K562 (cell line): Measurements from ENCODE around the gene MYL11. TPM values are rescaled to one million over a fixed set of nuclear protein-coding genes. Genes with fewer than 3 reads are reported as not detected.

Source experiments
- ARID2 ChIP-seq: fragments of 450-650 bp; IDR thresholded peaks from 2 replicates; pipeline ENCODE4 v1.6.1; 2017; ENCODE audit warnings: antibody characterized with exemption, mild to moderate bottlenecking
- ATF7 ChIP-seq: fragments of 450-650 bp; IDR thresholded peaks from 2 replicates; pipeline ENCODE4 v1.7.1; 2014; ENCODE audit warnings: mild to moderate bottlenecking, moderate library complexity
- CXXC5 ChIP-seq: fragments of 250-450 bp; sonication (Bioruptor Pico); IDR thresholded peaks from 2 replicates; pipeline ENCODE4 v1.8.0; 2022; ENCODE audit warnings: inconsistent platforms, mild to moderate bottlenecking, moderate library complexity
- EZH2 ChIP-seq: IDR thresholded peaks from 2 replicates; pipeline ENCODE4 v1.6.1; 2012; ENCODE audit warnings: low read depth, mild to moderate bottlenecking, inconsistent platforms, low read length, borderline replicate concordance
- GTF3C2 ChIP-seq: IDR thresholded peaks from 3 replicates; pipeline ENCODE4 v1.6.1; 2011; ENCODE audit warnings: borderline replicate concordance, mild to moderate bottlenecking, moderate library complexity; ENCODE audit not compliant: insufficient read length; ENCODE audit errors: extremely low read depth
- HCFC1 ChIP-seq: IDR thresholded peaks from 2 replicates; pipeline ENCODE4 v1.6.1; 2012; ENCODE audit warnings: low read depth, low read length, improper control_type of control experiment
- HDGF ChIP-seq: fragments of 450-650 bp; IDR thresholded peaks from 2 replicates; pipeline ENCODE4 v1.6.1; 2016
- HIVEP1 ChIP-seq: fragments of 250-450 bp; sonication (Bioruptor Pico); IDR thresholded peaks from 2 replicates; pipeline ENCODE4 v1.4.0; 2020; ENCODE audit warnings: mild to moderate bottlenecking
- HMG20A ChIP-seq: fragments of 450-650 bp; formaldehyde crosslinking; conservative IDR thresholded peaks from 2 replicates; pipeline ENCODE4 v1.4.0; 2020; ENCODE audit warnings: mild to moderate bottlenecking, mixed read lengths
- HNRNPLL ChIP-seq: fragments of 200-400 bp; formaldehyde crosslinking; IDR thresholded peaks from 2 replicates; pipeline ENCODE4 v1.6.1; 2017; ENCODE audit warnings: low read length, low read depth, mild to moderate bottlenecking; ENCODE audit not compliant: poor library complexity, severe bottlenecking
- IRF9 ChIP-seq: fragments of 450-650 bp; IDR thresholded peaks from 2 replicates; pipeline ENCODE4 v1.6.1; 2016; ENCODE audit warnings: missing biosample characterization, missing genetic modification characterization
- KDM2B ChIP-seq: fragments of 250-450 bp; sonication (Bioruptor Pico); IDR thresholded peaks from 2 replicates; pipeline ENCODE4 v1.8.0; 2021; ENCODE audit warnings: mild to moderate bottlenecking, moderate library complexity
- L3MBTL2 ChIP-seq: fragments of 450-650 bp; IDR thresholded peaks from 2 replicates; pipeline ENCODE4 v1.6.1; 2016; ENCODE audit warnings: mild to moderate bottlenecking, moderate library complexity
- MYC ChIP-seq, 2 experiments: fragments of 250-450 bp in 1 of 2; sonication (Bioruptor Pico) in 1 of 2; IDR thresholded peaks; 2 replicates each; pipeline versions ENCODE4 v1.5.1 to v1.6.1; 2012 to 2021; ENCODE audit warnings: low read depth in 2 of 2, borderline replicate concordance in 1 of 2, improper control_type of control experiment in 1 of 2, low read length in 1 of 2, mild to moderate bottlenecking in 1 of 2, moderate library complexity in 1 of 2
- NCOA6 ChIP-seq: fragments of 450-650 bp; IDR thresholded peaks from 2 replicates; pipeline ENCODE4 v1.6.1; 2017; ENCODE audit warnings: mild to moderate bottlenecking
- NFYB ChIP-seq: IDR thresholded peaks from 2 replicates; pipeline ENCODE4 v1.6.1; 2011; ENCODE audit warnings: mild to moderate bottlenecking, moderate library complexity; ENCODE audit not compliant: insufficient read length; ENCODE audit errors: extremely low read depth
- PATZ1 ChIP-seq: fragments of 250-450 bp; sonication (Bioruptor Pico); IDR thresholded peaks from 2 replicates; pipeline ENCODE4 v1.5.0; 2020; ENCODE audit warnings: mild to moderate bottlenecking, borderline replicate concordance
- PHF8 ChIP-seq: fragments of 200-600 bp; sonication (generic); IDR thresholded peaks from 2 replicates; pipeline ENCODE4 v1.6.1; 2012; ENCODE audit warnings: mixed run types, mild to moderate bottlenecking, inconsistent platforms, low read length, moderate library complexity, borderline replicate concordance
- SMAD4 ChIP-seq: fragments of 250-450 bp; sonication (Bioruptor Pico); conservative IDR thresholded peaks from 2 replicates; pipeline ENCODE4 v1.8.0; 2021; ENCODE audit warnings: inconsistent platforms, mild to moderate bottlenecking, moderate library complexity
- SMARCA5 ChIP-seq: fragments of 450-650 bp; IDR thresholded peaks from 2 replicates; pipeline ENCODE4 v1.6.1; 2016
- SMARCE1 ChIP-seq: fragments of 450-650 bp; IDR thresholded peaks from 2 replicates; pipeline ENCODE4 v1.7.1; 2016; ENCODE audit warnings: mild to moderate bottlenecking
- TRIM28 ChIP-seq: fragments of 450-650 bp; IDR thresholded peaks from 2 replicates; pipeline ENCODE4 v1.6.1; 2017
- ZBED1 ChIP-seq: IDR thresholded peaks from 2 replicates; pipeline ENCODE4 v1.6.1; 2014
- ZKSCAN8 ChIP-seq: fragments of 200-800 bp; sonication (Bioruptor generic); IDR thresholded peaks from 2 replicates; pipeline ENCODE4 v1.6.1; 2016; ENCODE audit warnings: missing genetic modification characterization, missing compliant biosample characterization
- ZNF3 ChIP-seq: fragments of 250-450 bp; sonication (Bioruptor Pico); IDR thresholded peaks from 2 replicates; pipeline ENCODE4 v1.5.0; 2021; ENCODE audit warnings: mild to moderate bottlenecking, moderate library complexity
- ZNF695 ChIP-seq: fragments of 450-650 bp; formaldehyde crosslinking; IDR thresholded peaks from 2 replicates; pipeline ENCODE4 v1.4.0; 2020; ENCODE audit warnings: mild to moderate bottlenecking, moderate library complexity
- polyA plus RNA-seq, 8 experiments: library from polyadenylated mRNA; depleted of rRNA in 4 of 8; stranded (reverse) in 5 of 8; unstranded in 3 of 8; fragments of >200 nt; fragmentation: Nextera tagmentation in 2 of 8; fragmentation: Illumina TruSeq in 1 of 8; extraction: Ambion mirVana in 2 of 8; extraction: Trizol in 1 of 8; gene quantifications; 2 replicates each; pipeline versions ENCODE4 v1.2.1 to v1.2.3, GENCODE V29; 2011 to 2014; ENCODE audit warnings: inconsistent platforms in 1 of 8, missing spikeins in 1 of 8
- total RNA-seq, 7 experiments: library from RNA; depleted of rRNA in 6 of 7; stranded (reverse); fragments of >200 nt in 6 of 7; fragmentation: Illumina TruSeq in 2 of 7; extraction: Trizol in 2 of 7; gene quantifications; 2 replicates each; pipeline versions ENCODE4 v1.2.1 to v1.2.3, GENCODE V29; 2011 to 2021; ENCODE audit warnings: low replicate concordance in 1 of 7

Gene MYL11
- total and polyA plus RNA-seq, 9 of the 15 experiments (the other 6 are each of a cell fraction or from before 2014, with no cell fraction given): 0.31 to 1.5 (median 0.73) TPM; not detected in 4

GRCh38 chr16:30377812-30378235 is 3.2 kb downstream of the MYL11 start (continued):
- TF ChIP-seq GTF3C2 (no peak), ATF7 (peak; percentile 80), ZKSCAN8 (CRISPR knock-in tag) (0 out of 2 replicates have a peak, but pooled peaks have one; percentile 20), NFYB (no peak), PHF8 (peak; percentile 72; the same call in 1 of the 2 replicates), KDM2B (peak; percentile 92; the same call in 1 of the 2 replicates), TRIM28 (peak; percentile 69), PATZ1 (no peak), SMAD4 (CRISPR knock-in tag) (peak; percentile 88), HMG20A (CRISPR knock-in tag) (no peak), L3MBTL2 (peak; percentile 85), MYC (IDR thresholded peaks at IDR 0.05; ENCODE audit: low read depth, low read length) (peak; percentile 55; the same call in 1 of the 2 replicates), MYC (CRISPR knock-in tag; IDR thresholded peaks at IDR 0.05; ENCODE audit: borderline replicate concordance, low read depth) (peak; percentile 57; the same call in 1 of the 2 replicates), SMARCE1 (peak; percentile 19; the same call in 1 of the 2 replicates), CXXC5 (CRISPR knock-in tag) (peak; percentile 65), HDGF (no peak), IRF9 (tag) (no peak), ARID2 (no peak), HNRNPLL (peak; percentile 27), SMARCA5 (peak; percentile 70), ZNF3 (no peak), ZBED1 (0 out of 2 replicates have a peak, but pooled peaks have one; percentile 31), NCOA6 (peak; percentile 91), HCFC1 (no peak), HIVEP1 (CRISPR knock-in tag) (peak; percentile 8; the same call in 1 of the 2 replicates), EZH2 (no peak), ZNF695 (CRISPR knock-in tag) (no peak)
